HCT116 (cell line): ENCODE results near the gene SNED1. TPM values are rescaled to one million over a fixed set of nuclear protein-coding genes. Genes with fewer than 3 reads are reported as not detected.

Experiments
- ATAC-seq: fragments of 200-7000 bp; cut with Tn5 transposase; 2 replicates; pipeline ENCODE4 v1.9.1; 2020; ENCODE audit warnings: mild to moderate bottlenecking, moderate library complexity
- BruUV-seq: library from RNA; stranded (reverse); fragments of 400-500 nt; replicated peaks from 2 replicates; lab custom pipeline; 2021; lab: Mats Ljungman, UMichigan
- CTCF ChIA-PET: fragments of 300-600 bp; sonication (Branson Sonifier 250); formaldehyde crosslinking; loops from one replicate; lab custom pipeline; 2021; ENCODE audit warnings: antibody characterized with exemption; lab: Charles Lee
- POLR2A ChIA-PET: fragments of 300-600, 350-600 bp; sonication (Branson Sonifier 250); formaldehyde crosslinking; loops from one replicate; lab custom pipeline; 2021; ENCODE audit warnings: antibody characterized with exemption; lab: Charles Lee
- RAD21 ChIA-PET, 2 experiments: fragments of 300-600 bp; sonication (Branson Sonifier 250); formaldehyde crosslinking; loops; one replicate each; lab custom pipeline; 2023; ENCODE audit warnings: low total read pairs in 2 of 2; ENCODE audit not compliant: uncharacterized antibody in 2 of 2, unreplicated experiment in 2 of 2, low non-redundant PET in 1 of 2; lab: Charles Lee
- DNase-seq: peaks from one replicate; pipeline ENCODE4 v3.0.0-alpha.2; 2010; ENCODE audit warnings: low read depth, low spot score
- H2AFZ ChIP-seq: fragments of 200-600 bp; shearing (Covaris generic), sonication (generic); 2 replicates; pipeline ENCODE4 v1.6.1; 2017; ENCODE audit warnings: low read depth, mixed run types, mixed read lengths, antibody characterized with exemption, low read length; ENCODE audit not compliant: poor library complexity, severe bottlenecking
- H3K27ac ChIP-seq: 2 replicates; pipeline ENCODE4 v1.5.1; 2012; ENCODE audit warnings: low read depth, low read length
- H3K27me3 ChIP-seq: fragments of 200-600 bp; sonication (generic); 2 replicates; pipeline ENCODE4 v1.6.1; 2016; ENCODE audit warnings: mixed run types, low read length, mixed read lengths; ENCODE audit not compliant: insufficient read depth
- H3K36me3 ChIP-seq, 2 experiments: fragments of 200-500 bp in 1 of 2; fragments of 200-600 bp in 1 of 2; sonication (Bioruptor generic) in 1 of 2; sonication (generic) in 1 of 2; 2 replicates each; pipeline versions ENCODE4 v1.5.1 to v1.6.1; 2014 to 2016; ENCODE audit warnings: low read length in 2 of 2, inconsistent platforms in 1 of 2, mixed read lengths in 1 of 2, mixed run types in 1 of 2; ENCODE audit not compliant: insufficient read depth in 2 of 2, control insufficient read depth in 1 of 2
- H3K4me1 ChIP-seq, 2 experiments: fragments of 200-600 bp in 1 of 2; sonication (generic) in 1 of 2; 2 replicates each; pipeline versions ENCODE4 v1.5.1 to v1.6.1; 2012 to 2017; ENCODE audit warnings: low read length in 2 of 2, inconsistent platforms in 1 of 2, mild to moderate bottlenecking in 1 of 2, mixed read lengths in 1 of 2, mixed run types in 1 of 2, moderate library complexity in 1 of 2; ENCODE audit not compliant: insufficient read depth in 2 of 2, control insufficient read depth in 1 of 2
- H3K4me2 ChIP-seq: fragments of 200-600 bp; sonication (generic); 2 replicates; pipeline ENCODE4 v1.6.1; 2017; ENCODE audit warnings: mixed run types, low read length, mixed read lengths
- H3K4me3 ChIP-seq, 2 experiments: fragments of 200-600 bp in 1 of 2; sonication (generic) in 1 of 2; replicated peaks in 1 of 2; 2 replicates each; pipeline ENCODE4 v1.5.1; 2011 to 2016; ENCODE audit warnings: low read length in 2 of 2, control low read depth in 1 of 2, low read depth in 1 of 2, mild to moderate bottlenecking in 1 of 2, mixed read lengths in 1 of 2, mixed run types in 1 of 2
- H3K79me2 ChIP-seq: fragments of 200-600 bp; sonication (generic); 2 replicates; pipeline ENCODE4 v1.6.1; 2017; ENCODE audit warnings: mild to moderate bottlenecking, mixed run types, low read length, moderate library complexity, mixed read lengths; ENCODE audit not compliant: insufficient read depth
- H3K9ac ChIP-seq: fragments of 200-600 bp; sonication (generic); 2 replicates; pipeline ENCODE4 v1.6.1; 2016; ENCODE audit warnings: low read length, mixed read lengths
- H3K9me2 ChIP-seq: fragments of 200-600 bp; sonication (generic), shearing (Covaris generic); 2 replicates; pipeline ENCODE4 v1.6.1; 2017; ENCODE audit warnings: mixed run types, mild to moderate bottlenecking, moderate library complexity; ENCODE audit not compliant: insufficient read depth
- H3K9me3 ChIP-seq, 2 experiments: fragments of 200-500 bp in 1 of 2; fragments of 200-600 bp in 1 of 2; sonication (Bioruptor generic) in 1 of 2; sonication (generic) in 1 of 2; 2 replicates each; pipeline ENCODE4 v1.6.1; 2014 to 2017; ENCODE audit warnings: low read length in 2 of 2, mixed read lengths in 2 of 2, inconsistent platforms in 1 of 2, low read depth in 1 of 2, mild to moderate bottlenecking in 1 of 2, mixed run types in 1 of 2, moderate library complexity in 1 of 2; ENCODE audit not compliant: control insufficient read depth in 1 of 2, insufficient read depth in 1 of 2
- H4K20me1 ChIP-seq: fragments of 200-600 bp; sonication (generic), shearing (Covaris generic); 2 replicates; pipeline ENCODE4 v1.6.1; 2017; ENCODE audit warnings: mixed run types, mild to moderate bottlenecking, moderate library complexity; ENCODE audit not compliant: insufficient read depth
- CBX3 ChIP-seq: IDR thresholded peaks from 2 replicates; pipeline ENCODE4 v1.6.1; 2012; ENCODE audit warnings: low read depth
- EGR1 ChIP-seq: IDR thresholded peaks from 2 replicates; pipeline ENCODE4 v1.6.1; 2012; ENCODE audit warnings: low read depth
- FOSL1 ChIP-seq: IDR thresholded peaks from 2 replicates; pipeline ENCODE4 v1.6.1; 2012; ENCODE audit warnings: low read depth
- JUND ChIP-seq: IDR thresholded peaks from 2 replicates; pipeline ENCODE4 v1.6.1; 2012
- POLR2A ChIP-seq: IDR thresholded peaks from 2 replicates; pipeline ENCODE4 v1.7.0; 2011; ENCODE audit warnings: borderline replicate concordance; ENCODE audit not compliant: insufficient read depth, insufficient read length; ENCODE audit errors: extremely low read depth
- RAD21 ChIP-seq: IDR thresholded peaks from 2 replicates; pipeline ENCODE4 v1.6.1; 2012; ENCODE audit warnings: low read depth, mild to moderate bottlenecking
- TCF7L2 ChIP-seq: IDR thresholded peaks from 2 replicates; pipeline ENCODE4 v1.7.0; 2011; ENCODE audit warnings: borderline replicate concordance, inconsistent platforms; ENCODE audit not compliant: insufficient read depth, insufficient read length; ENCODE audit errors: extremely low read depth
- ZNF274 ChIP-seq: fragments of 200-500 bp; sonication (Bioruptor generic); IDR thresholded peaks from 2 replicates; pipeline ENCODE4 v1.6.1; 2014; ENCODE audit warnings: mild to moderate bottlenecking, low read depth, low read length, inconsistent platforms
- intact Hi-C: fragments of 100-400 bp; cut with micrococcal nuclease; formaldehyde crosslinking; loops from 2 replicates; pipeline ENCODE4 v1.10.0; 2022
- total RNA-seq: library from RNA; stranded (reverse); gene quantifications from one replicate; pipeline ENCODE4 v1.2.1, GENCODE V29; 2021; ENCODE audit not compliant: unreplicated experiment
- TF ChIP-seq, protein P1 (sequence below): IDR thresholded peaks from 2 replicates; pipeline ENCODE4 v1.6.1; 2011; ENCODE audit warnings: mild to moderate bottlenecking, low read length, moderate library complexity; ENCODE audit not compliant: insufficient replicate concordance; ENCODE audit errors: extremely low read depth
- TF ChIP-seq, protein P2 (sequence below): IDR thresholded peaks from 2 replicates; pipeline ENCODE4 v1.6.1; 2012
- TF ChIP-seq, protein P3 (sequence below): IDR thresholded peaks from 2 replicates; pipeline ENCODE4 v1.6.1; 2012
- TF ChIP-seq, protein P4 (sequence below): IDR thresholded peaks from 2 replicates; pipeline ENCODE4 v1.6.1; 2012; ENCODE audit warnings: low read depth

Gene SNED1
- total RNA-seq, 1 experiment from 2014 or later, result 9.6 TPM

DNA sequence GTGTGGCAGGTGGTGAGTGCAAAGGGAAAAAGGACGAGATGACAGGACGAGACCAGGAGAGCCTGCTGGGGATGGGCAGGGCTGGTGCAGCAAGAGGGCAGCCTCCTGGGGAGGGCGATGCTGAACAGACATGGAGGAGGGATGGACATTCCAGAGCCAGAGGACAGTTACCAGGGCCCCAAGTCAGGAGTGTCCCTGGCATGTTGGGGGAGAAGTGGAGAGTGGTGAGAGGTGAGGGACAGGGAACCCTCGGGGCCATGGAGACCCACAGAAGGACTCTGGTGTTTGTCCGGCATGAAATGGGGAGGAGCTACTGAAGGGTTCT lies 84.6 kb downstream of the SNED1 start:
- Histone ChIP-seq H3K79me2 (no peaks in the 10 kb centered on the region), H3K9me3 (no peaks in the 10 kb centered on the region), H3K4me2 (no peak overlapping the region), H3K27me3 (no peaks in the 10 kb centered on the region), H3K36me3 (peaks cover 0 to 9% of the 10 kb centered on the region in 2 experiments; a peak in 2 of 4 replicates), H3K27ac (no peak overlapping the region)
- no TSS peak for BruUV-seq
- POLR2A ChIA-PET, result no interaction called here
- DNase-seq, result no peak
- intact Hi-C loops, result no loop called here
- RAD21 ChIA-PET, result no interaction called here
- CTCF ChIA-PET, result no interaction called here
- TF ChIP-seq JUND (no peak), EGR1 (no peak)
- TF ChIP-seq, protein P1, sequence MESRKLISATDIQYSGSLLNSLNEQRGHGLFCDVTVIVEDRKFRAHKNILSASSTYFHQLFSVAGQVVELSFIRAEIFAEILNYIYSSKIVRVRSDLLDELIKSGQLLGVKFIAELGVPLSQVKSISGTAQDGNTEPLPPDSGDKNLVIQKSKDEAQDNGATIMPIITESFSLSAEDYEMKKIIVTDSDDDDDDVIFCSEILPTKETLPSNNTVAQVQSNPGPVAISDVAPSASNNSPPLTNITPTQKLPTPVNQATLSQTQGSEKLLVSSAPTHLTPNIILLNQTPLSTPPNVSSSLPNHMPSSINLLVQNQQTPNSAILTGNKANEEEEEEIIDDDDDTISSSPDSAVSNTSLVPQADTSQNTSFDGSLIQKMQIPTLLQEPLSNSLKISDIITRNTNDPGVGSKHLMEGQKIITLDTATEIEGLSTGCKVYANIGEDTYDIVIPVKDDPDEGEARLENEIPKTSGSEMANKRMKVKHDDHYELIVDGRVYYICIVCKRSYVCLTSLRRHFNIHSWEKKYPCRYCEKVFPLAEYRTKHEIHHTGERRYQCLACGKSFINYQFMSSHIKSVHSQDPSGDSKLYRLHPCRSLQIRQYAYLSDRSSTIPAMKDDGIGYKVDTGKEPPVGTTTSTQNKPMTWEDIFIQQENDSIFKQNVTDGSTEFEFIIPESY, result no peak
- TF ChIP-seq, all 23 proteins: peak for 0
- H3K9ac ChIP-seq, result no peak overlapping the region
- no peaks in the 10 kb centered on the region for H4K20me1 ChIP-seq
- ATAC-seq, result no peak
- H3K4me3 ChIP-seq, result no peak overlapping the region
- no peaks in the 10 kb centered on the region for H3K9me2 ChIP-seq
- H2AFZ ChIP-seq, result no peak overlapping the region
- H3K4me1 ChIP-seq, result no peaks in the 10 kb centered on the region

DNA sequence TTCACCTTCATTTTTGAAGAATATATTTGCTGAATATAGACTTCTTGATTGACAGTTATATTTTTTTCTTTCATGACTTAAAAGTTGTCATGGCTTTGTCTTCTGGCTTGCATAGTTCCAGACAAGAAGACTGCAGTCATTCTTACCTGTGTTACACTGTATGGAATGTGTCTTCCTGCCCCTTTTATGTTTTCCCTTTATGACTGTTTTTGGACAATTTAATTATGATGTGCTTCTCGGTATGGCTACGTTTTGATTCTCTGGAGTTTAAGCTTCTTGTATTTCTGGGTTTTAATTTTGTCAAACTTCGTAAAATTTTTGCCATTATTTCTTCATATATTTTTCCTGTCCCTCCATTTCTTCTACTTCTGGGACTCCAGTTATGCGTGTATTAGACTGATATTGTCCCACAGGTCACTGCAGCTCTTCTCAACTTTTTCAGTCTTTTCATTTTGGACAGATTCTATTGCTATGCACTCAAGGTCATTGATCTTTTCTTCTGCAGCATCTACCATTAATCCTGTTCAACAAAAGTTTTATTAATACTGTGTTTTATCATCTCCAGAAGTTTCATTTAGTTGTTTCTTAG lies 86.5 kb downstream of the SNED1 start:
- BruUV-seq, result no TSS peak
- Histone ChIP-seq H3K4me2 (no peak overlapping the region), H4K20me1 (no peaks in the 10 kb centered on the region), H3K9ac (no peak overlapping the region), H3K9me2 (no peaks in the 10 kb centered on the region), H3K27me3 (no peaks in the 10 kb centered on the region), H3K36me3 (peaks cover 8 to 25% of the 10 kb centered on the region in 2 experiments; a peak in 3 of 4 replicates), H3K27ac (no peak overlapping the region), H3K79me2 (no peaks in the 10 kb centered on the region), H3K9me3 (no peaks in the 10 kb centered on the region), H2AFZ (no peak overlapping the region), H3K4me3 (no peak overlapping the region), H3K4me1 (no peaks in the 10 kb centered on the region)
- ChIA-PET POLR2A (no interaction called here), CTCF (interaction anchor here (0.7 kb wide), 1 partner anchor 233 kb away, joined by 4 read pairs; no protein-coding TSS in a partner anchor), RAD21 (no interaction called here)
- DNase-seq (no peak), ATAC-seq (no peak)
- TF ChIP-seq ZNF274, result no peak
- TF ChIP-seq TCF7L2, result no peak
- TF ChIP-seq, protein P2, sequence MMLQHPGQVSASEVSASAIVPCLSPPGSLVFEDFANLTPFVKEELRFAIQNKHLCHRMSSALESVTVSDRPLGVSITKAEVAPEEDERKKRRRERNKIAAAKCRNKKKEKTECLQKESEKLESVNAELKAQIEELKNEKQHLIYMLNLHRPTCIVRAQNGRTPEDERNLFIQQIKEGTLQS, result no peak
- no peak for TF ChIP-seq CBX3
- no peak for TF ChIP-seq FOSL1
- TF ChIP-seq RAD21, result no peak
- TF ChIP-seq, protein P3, sequence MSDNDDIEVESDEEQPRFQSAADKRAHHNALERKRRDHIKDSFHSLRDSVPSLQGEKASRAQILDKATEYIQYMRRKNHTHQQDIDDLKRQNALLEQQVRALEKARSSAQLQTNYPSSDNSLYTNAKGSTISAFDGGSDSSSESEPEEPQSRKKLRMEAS, result no peak
- TF ChIP-seq, protein P4, sequence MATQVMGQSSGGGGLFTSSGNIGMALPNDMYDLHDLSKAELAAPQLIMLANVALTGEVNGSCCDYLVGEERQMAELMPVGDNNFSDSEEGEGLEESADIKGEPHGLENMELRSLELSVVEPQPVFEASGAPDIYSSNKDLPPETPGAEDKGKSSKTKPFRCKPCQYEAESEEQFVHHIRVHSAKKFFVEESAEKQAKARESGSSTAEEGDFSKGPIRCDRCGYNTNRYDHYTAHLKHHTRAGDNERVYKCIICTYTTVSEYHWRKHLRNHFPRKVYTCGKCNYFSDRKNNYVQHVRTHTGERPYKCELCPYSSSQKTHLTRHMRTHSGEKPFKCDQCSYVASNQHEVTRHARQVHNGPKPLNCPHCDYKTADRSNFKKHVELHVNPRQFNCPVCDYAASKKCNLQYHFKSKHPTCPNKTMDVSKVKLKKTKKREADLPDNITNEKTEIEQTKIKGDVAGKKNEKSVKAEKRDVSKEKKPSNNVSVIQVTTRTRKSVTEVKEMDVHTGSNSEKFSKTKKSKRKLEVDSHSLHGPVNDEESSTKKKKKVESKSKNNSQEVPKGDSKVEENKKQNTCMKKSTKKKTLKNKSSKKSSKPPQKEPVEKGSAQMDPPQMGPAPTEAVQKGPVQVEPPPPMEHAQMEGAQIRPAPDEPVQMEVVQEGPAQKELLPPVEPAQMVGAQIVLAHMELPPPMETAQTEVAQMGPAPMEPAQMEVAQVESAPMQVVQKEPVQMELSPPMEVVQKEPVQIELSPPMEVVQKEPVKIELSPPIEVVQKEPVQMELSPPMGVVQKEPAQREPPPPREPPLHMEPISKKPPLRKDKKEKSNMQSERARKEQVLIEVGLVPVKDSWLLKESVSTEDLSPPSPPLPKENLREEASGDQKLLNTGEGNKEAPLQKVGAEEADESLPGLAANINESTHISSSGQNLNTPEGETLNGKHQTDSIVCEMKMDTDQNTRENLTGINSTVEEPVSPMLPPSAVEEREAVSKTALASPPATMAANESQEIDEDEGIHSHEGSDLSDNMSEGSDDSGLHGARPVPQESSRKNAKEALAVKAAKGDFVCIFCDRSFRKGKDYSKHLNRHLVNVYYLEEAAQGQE, result no peak
- TF ChIP-seq JUND, result no peak
- TF ChIP-seq POLR2A, result no peak
- intact Hi-C loops, result no loop called here
